NCI-H82 treated with DMSO at 0.1 percent for 48 hours (cell line): ENCODE results near the gene WWOX.

ENCODE experiments used
- DNase-seq: peaks from one replicate; lab custom pipeline; 2025; ENCODE audit not compliant: unreplicated experiment; lab: John Stamatoyannopoulos, UW

The WWOX gene

DNA sequence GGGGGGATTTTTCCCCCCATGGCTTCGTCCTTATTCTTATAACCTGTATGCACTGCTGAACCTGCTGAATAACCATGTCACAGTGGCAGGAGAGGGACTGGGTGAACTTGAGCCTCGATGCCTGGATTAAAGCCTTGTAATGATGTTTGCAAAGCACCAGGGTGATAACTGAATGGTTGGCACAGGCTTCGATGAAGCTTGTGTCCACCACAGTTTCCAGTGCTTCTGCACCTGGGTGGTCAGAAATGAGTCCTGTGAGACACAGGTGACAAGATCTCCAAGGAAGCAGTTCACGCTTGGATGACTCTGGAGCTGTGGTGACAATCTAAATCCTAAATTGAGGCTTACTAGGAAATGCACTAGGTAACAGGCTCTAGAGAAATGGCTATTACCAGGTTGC, 771.8 kb downstream of the WWOX start:
- no peak for DNase-seq

- DNase-seq: no peak
These were observed 777.2 kb downstream of the WWOX start for GRCh38 chr16:78876671-78877070.

DNA sequence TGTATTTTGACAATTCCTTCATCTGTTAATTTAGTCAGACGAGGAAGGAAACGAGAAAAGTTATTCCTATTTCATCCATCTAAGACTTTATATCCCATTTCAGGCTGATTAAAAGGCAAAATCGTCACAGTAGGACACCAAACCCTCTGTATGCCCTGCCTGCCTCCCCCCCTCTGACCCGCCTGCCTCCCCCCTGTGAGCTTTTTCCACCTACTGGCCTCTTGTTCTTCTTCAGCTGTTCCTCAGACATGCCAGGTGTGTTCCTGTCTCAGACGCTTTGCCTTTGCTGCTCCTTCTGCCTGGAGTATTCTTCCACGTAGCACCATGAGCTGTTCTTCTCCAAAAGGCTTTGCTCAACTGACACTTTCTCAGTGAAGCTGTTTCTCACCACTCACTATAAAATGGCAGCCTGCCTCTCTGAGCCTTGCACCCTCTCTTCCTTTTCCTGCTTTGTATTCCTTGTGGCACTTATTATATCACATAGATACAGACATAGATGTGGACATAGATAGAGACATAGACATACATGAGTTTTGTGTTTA, 777.7 kb downstream of the WWOX start:
- no peak for DNase-seq

GRCh38 chr16:78878570-78878969, 779.1 kb downstream of the WWOX start:
- no peak for DNase-seq

GRCh38 chr16:78879011-78879410, 779.6 kb downstream of the WWOX start:
- DNase-seq: no peak

DNA sequence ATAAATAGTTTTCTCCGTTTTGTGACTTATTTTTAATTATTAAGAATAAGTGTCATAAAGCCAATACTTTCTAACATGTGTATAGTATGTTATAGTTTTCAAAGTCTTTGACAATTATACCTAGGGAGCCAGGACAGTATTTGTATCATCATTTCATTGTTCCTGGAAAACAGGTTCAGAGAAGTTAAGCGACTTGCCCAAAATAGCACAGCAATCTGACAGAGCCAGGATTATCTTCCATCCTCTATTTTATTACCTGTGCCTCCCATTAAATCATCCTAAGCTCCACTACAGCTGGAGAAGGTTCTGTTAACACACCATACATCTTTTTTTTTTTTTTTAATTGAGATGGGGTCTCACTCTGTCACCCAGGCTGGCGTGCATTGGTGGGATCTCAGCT, 782.7 kb downstream of the WWOX start:
- no peak for DNase-seq

DNA sequence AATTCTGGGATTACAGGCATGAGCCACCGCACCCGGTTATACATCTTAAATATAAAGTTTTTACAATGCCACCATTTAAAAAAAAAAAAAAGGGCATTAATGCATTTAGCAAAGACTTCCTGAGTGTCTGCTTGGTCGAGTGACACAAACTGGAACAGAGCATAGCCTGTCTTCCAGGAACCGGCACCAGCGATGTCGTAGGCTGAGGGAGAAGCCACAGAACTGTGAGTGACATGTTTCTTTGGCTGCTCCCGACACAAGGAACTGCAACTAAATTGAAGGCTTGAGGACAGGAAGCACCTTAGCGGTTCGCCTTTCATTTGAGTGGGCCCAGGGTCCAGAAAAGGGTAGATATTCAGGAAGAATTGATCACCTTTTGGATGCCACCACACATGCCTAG, 783.3 kb downstream of the WWOX start:
- DNase-seq: no peak

DNA sequence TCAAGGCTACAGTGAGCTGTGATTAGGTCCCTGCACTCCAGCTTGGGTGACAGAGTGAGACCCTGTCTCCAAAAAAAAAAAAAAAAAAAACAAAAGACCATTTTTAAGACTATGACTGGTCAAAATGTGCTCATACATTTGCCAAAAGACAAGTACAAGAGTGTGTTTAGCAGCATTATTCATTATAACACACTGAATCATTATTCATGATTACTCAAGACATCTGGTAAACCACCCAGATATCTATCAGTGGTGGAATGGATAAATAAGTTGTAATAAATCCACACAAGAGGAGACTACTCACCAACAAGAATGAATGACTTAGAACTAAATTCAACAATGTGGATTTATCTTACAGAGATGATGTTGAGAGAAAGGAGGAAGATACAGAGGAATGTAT, 784.8 kb downstream of the WWOX start:
- no peak for DNase-seq

GRCh38 chr16:78889346-78889745, 789.9 kb downstream of the WWOX start:
- DNase-seq: no peak

DNA sequence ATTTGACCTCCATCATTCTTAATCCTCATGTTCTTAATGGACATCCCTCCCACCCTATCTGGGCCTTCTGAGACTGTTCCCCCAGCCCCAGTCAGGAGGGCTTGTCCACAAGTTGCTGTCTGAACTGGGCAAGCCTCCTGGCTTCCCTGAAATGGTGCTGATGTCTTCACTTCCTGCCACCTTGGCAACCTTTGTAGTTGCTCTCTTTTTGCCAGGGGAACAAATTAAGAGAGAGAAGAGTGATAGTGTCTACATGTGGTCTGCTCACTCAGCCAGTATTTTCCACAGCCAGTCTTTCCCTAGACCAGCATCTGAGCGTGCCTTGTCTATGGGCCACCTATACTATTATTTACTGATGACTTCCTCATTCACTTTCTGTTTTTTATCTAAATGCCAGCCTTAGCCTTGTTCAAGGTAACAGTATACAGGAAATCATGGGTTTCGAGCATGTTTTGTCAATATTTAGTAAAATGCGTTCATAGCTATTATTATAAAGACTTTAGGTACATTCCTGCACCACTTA, 791.0 kb downstream of the WWOX start:
- DNase-seq: no peak

GRCh38 chr16:78892951-78893733, 793.7 kb downstream of the WWOX start:
- no peak for DNase-seq

- no peak for DNase-seq
These were observed 795.4 kb downstream of the WWOX start for GRCh38 chr16:78894886-78895285.

DNA sequence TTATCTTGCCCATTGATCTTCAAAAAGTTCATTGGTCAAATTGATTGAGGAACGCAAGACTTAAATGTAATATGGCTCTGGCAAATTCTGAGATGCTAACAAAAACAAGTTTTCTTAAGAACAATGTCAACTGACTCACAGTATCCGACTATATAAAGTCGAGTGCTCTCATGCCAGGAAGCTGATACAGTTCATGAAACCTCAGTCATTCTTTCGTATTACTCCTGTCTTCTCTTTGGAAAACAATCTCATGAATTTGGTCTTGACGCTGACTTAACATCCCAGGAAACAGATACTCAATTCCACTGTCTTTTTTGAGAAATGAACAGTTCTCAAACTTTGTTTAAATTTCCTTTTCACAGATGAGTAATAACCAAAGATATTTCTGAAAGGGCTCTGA, 796.2 kb downstream of the WWOX start:
- DNase-seq: no peak

DNA sequence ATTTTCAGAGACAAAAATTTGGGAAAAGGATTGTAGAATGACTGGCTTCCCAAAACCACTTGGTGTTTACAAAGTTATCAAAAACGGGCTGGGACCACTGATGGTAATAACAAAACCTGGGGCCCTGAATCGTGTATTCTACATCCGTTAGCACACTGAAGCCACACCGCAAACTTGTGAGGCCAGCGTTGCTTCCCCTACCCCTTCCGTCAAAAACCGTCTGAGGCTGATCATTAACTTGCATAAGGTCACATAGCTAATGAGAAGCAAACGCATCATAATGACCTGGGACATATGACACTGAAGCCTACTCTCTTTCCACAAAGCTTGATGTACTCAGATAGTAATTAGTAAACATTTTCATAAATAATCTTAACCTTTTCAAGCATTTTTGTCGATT, 796.8 kb downstream of the WWOX start:
- no peak for DNase-seq

DNA sequence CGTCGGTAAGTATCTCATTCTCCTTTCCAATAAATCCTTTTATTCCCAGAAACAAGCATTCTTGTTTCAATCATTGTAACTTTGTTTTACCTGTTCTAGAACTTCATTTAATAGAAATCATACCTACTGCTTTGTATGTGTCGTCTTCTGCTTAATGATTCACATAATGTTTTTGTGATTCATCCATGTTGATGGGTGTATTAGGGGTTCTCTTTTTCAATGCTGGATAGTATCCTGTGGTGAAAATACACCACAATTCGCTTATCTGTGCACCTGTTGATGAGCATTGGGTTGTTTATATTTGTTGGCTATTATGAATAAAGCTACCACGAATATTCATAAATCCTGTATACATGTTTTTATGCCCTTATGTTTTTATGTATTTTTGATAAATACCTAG, 797.8 kb downstream of the WWOX start:
- no peak for DNase-seq

GRCh38 chr16:78900044-78900811, 800.8 kb downstream of the WWOX start:
- DNase-seq: no peak

DNA sequence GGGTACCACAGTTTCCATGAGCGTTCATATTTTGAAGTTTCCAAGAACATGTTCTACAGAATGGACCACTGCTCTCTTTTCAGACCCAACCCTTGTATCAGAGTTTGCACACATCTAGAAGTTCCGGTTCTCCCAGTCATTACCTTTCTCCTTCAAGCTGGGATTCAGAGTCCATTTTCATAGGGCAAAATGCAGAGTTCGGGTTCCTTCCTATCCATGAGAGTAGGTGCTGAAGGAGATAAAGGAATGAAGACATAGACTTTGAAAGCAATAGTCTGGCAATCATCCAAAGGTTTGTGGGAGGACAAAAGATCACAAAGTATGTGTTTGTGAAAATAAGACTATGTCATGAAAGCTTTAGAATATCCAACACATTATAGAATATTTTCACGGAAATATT, 801.5 kb downstream of the WWOX start:
- no peak for DNase-seq

DNA sequence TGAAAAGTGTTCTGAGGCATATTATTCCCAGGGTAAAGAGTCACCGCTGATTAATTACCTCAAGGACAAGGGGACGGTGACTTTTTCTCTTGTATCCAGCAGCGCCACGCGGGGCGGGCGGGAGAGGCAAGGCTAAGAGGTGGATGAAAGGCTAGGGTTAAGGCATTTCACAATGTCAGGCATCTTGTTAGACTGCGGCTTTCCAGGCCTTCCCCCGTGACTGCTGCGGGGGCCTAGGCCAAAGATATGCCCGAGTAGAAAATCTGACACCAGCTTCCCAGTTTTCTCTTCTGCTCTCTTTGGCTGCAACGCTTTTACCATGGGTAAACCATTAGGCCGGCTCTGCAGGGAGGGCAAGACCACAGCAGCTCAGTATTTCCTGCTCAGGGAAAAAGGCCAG, 802.9 kb downstream of the WWOX start:
- DNase-seq: no peak

DNA sequence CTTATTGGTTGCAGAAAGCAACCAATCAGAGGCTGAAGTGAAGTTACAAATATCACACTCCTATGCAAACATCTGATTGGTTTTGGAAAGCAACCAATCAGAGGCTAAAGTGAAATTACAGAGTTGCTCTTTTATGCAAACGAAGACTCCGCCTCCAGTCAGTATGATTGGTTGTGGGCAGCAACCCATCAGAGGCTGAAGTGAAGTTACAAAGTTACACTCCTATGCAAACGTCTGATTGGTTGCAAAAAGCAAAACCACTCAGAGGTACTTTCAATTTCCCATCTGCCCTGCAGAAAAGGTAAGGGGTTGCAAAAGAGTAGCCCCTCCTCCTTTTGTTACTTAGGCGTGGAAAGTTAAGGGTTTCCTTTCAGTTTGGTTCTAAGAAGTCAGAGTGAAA, 803.8 kb downstream of the WWOX start:
- DNase-seq: no peak

- DNase-seq: no peak
These were observed 804.4 kb downstream of the WWOX start for GRCh38 chr16:78903843-78904242.

DNA sequence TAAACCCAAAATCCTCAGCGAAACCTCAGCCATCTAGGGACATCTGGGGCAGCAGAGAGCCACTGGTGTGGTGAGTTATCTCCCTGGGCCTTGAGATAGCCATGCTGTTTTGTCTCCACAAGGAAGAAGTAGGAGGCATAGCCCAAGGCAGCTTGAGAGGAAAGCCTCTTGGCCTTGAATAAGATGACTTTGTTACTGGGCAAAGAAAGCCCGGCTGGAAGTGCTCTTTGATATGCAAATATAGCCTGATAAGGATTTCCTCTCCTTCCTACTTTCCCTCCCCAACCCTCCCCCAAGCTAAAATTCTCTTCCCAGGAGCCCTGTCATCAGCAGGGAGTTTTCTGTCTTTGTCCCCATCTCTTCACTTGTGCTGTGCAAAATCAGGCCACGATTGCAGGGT, 806.7 kb downstream of the WWOX start:
- DNase-seq: no peak

GRCh38 chr16:78909226-78909625, 809.8 kb downstream of the WWOX start:
- DNase-seq: no peak
